GM03348 (cell line): Measurements from ENCODE around the gene SLC7A4.
A peak's percentile ranks its signal among the peaks of the same experiment; 100 is the strongest.
"Not testable (repeated sequence)": the region's sequence is repeated elsewhere in the genome, so short reads cannot be mapped to it uniquely, and the experiment has no call there.

Source experiments
- DNase-seq: peaks from one replicate; pipeline ENCODE4 v3.0.0; 2012; ENCODE audit warnings: low spot score

SLC7A4 gene

DNA sequence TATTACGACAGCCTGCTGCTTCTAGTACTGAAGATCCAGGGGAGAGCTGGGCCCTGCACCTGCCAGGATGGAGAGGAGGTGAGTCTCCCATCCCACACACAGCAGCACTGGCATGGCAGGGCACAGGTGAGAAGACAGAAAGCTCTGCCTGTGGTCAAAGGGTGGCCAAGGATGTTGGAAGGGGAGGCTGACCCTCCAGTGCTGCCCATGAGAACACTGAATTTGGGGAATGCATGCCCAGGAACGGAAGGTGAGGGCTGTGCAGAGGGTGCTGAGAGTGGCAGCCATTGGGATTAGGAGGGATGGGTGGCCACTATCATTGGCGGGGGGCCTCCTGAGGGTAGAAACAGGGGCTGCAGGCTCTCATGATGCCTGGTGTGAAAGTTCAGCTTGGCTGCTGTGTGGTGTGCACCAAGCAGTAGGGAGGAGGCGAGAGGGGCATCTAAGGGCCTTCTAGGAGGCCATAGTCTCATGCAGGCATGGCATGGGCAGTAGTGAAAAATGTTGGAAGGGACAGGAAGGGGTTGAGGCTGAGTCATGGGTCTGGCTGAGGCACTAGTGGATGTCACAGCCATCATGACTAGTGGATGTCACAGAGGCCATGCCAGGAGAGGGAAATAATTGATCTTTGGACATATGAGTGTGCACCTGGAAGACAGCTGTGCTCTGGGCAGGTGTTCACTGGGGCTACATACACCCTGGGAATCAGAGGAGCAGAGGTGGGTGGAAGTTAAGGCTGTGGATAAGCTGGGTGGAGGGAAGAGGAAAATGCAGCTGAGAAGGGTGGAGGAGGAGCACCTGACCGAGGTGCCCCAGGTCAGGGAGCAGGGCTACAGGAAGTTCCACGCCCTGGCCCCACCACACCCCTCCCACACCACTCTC is 10.9 kb upstream of the SLC7A4 start:
- no peak for DNase-seq

DNA sequence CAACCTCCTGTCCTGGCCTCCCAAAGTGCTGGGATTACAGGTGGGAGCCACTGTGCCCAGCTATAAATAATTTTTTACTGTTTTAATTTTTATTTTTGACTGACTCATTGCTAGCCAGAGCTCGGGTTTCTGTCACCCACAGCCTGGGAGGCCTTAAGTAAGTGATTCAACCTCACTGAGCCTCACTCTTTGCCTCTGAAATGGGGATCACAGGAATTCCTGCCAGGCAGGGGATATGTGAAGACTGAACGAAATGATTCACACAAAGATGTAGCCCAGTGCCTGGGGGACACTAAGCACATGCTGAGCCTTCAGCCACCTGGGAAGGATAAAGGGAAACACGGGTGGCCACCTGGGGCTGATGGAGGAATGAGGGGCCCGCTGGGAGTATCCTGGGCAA is 9.6 kb upstream of the SLC7A4 start:
- DNase-seq = no peak

DNA sequence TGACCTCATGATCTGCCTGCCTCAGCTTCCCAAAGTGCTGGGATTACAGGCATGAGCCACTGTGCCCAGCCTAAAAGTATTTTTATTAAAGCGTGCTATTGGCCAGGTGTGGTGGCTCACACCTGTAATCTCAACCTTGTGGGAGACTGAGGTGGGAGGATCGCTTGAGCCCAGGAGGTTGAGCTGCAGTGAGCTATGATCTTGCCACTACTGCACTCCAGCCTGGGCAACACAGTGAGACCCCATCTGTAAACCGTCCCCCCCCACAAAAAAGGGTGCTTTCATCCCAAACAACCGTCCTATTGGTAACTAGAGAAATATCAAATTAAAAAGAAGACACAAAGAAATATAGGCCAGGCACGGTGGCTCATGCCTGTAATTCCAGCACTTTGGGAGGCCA is 6.8 kb upstream of the SLC7A4 start:
- not testable (repeated sequence) for DNase-seq

DNA sequence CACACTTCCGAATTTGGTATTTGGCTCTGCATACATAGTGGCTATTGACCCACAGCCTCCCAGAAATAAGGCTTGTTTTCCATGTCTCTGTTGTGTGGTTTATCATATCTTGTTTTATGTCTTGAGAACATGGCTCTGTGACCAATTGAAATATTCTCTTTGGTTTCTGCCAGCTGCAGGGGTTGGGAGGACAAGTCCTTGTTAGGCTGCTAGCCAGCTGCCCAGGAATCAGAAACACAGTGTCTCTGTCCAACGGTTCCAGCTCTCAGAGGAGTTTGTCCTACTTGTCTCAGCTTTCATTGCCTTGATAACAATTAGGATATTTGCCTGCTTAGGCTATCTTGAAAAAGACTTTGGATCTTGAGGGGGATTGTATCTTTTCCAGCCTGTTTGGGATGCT is 6.0 kb upstream of the SLC7A4 start:
- DNase-seq = no peak

DNA sequence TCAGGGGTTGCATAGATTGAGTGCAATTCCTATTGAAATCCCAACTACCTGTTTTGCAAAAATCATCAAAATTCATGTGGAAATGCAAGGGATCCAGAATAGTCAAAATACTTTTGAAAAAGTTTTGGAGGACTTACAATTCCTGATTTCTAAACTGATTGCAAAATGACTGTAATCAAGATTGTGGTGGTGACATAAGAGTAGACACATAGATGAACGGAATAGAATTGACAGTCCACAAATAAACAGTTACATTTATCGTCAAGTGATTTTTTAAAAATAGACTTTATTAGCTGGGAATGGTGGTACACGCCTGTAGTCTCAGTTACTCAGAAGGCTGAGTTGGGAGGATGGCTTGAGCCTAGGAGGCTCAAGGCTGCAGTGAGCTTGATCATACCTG is 2.6 kb upstream of the SLC7A4 start:
- no peak for DNase-seq

DNA sequence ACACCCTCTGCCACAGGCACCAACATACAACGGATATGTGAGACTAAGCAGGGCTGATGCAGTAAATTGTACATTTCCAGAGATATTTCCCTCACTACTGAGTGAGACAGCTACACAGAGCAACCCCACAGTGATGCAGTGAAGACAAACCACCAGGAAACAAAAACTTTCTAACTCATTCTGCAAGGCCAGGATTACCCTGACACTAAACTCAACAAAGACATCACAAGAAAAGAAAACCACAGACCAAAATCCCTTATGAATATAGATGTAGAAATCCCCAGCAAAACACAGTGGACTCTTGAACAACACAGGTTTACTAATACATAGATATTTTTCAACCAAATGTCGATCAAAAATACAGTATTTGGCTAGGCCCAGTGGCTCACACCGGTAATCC is 1.5 kb upstream of the SLC7A4 start:
- no peak for DNase-seq

DNA sequence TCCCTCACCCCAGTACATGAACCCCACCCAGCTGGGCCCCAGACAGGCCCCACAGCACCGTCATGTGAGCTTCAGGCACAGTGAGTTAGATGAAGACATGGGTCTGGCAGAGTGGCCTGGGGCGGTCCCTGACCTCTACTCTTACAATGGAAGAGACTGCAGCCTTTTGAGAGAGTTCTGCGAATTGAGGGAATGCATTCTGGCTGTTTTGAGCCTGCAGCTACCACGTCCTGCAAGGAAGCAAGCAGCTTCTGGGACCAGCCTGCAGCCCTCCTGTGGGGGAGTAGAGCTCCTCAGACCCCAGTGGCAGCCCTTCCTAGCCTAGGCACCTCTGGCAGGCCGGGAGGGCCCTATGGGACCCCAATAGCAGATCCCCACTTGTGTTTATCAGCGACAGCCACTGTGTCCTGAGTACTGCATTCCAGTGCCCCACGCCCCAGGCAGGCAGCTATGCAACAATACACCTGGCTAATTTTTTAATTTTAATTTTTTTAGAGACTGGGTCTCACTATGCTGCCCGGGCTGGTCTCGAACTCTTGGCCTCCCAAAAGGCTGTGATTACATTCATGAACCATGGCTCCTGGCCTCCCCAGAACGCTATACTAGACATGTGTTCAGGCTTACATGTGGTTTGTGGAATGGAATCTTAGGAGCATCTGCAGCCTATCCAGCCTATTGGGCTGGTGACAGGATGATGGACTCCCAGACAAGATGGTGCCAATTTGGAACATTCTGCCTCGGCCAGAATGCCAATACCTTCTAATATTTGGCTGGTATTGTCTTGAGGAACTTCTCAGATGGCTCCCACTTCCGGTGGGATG is 717 bp upstream of the SLC7A4 start:
- no peak for DNase-seq

DNA sequence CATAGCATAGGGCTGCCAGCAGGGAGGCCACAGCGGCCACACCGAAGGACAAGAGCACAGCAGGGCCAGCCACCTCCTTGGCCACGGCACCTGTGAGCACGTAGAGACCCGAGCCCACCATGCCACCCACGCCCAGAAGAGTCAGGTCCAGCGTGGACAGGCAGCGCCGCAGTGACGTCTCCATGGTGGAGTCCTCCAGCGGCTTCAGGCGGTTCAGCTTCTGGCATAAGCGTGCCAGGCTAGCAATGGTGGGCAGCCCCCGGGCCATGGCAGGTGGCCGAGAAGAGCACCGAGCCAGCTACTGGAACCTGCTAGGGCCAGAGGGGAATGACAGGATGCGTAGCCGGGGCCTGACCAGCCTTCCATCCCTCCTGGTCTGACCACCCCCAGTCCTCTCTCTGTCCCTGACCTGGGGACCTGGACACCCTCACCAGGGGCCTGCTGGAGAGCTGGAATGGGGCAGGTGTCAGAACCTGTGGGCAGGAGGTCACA is 770 bp downstream of the SLC7A4 start:
- DNase-seq = no peak

DNA sequence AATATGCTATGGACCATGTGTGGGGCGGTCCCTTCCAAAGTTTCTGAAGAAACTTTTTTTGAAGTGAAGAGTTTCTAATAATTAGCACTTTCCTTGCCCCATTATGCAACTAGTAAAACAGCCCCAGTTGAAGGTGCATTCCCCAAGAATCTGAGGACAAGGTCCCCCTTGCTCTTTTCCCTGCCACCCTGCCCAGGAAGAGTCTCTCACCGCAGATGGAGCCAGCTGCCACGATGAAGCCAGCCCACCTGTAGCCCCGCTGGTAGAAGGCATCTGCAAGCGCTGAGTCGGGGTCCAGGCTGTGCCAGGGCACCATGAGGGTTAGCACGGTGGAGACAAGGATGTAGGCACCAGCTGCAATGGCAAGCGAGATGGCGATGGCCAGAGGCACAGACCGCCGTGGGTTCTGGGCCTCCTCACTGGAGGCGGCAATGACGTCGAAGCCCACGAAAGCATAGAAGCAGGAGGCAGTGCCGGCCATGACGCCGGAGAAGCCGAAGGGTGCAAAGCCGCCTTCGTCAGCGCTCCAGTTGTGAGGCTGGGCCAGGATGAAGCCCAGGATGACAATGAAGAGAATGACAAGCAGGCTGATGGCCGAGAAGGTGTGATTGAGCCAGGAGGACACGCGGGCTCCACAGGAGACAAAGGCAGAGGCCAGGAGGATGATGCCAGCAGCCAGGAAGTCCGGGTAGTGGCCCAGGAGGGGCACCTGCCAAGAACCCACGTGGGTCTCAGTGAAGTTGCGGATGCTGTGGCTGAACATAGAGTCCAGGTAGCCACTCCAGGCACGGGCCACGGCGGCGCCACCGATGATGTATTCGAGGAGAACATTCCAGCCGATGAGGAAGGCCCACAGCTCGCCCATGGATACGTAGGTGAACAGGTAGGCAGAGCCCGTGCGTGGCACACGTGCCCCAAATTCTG is 1.5 kb downstream of the SLC7A4 start:
- DNase-seq = no peak

DNA sequence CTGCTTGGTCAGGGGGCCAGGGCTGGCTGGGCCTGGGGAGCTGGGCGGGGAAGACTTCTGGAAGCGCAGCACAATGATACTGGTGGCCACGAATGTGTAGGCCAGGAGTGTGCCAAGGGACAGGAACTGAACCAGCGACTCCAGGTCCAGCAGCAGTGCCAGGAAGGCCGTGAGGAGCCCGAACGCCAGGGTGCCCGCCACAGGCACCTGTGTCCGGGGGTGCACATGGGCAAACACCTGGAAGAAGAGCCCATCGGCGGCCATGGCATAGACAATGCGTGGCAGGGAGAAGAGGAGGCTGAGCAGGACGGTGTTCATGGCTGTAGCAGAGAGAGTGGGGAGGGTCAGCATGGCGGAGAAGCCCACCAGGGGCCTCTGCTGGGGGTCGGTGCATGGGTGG is 2.3 kb downstream of the SLC7A4 start:
- no peak for DNase-seq

DNA sequence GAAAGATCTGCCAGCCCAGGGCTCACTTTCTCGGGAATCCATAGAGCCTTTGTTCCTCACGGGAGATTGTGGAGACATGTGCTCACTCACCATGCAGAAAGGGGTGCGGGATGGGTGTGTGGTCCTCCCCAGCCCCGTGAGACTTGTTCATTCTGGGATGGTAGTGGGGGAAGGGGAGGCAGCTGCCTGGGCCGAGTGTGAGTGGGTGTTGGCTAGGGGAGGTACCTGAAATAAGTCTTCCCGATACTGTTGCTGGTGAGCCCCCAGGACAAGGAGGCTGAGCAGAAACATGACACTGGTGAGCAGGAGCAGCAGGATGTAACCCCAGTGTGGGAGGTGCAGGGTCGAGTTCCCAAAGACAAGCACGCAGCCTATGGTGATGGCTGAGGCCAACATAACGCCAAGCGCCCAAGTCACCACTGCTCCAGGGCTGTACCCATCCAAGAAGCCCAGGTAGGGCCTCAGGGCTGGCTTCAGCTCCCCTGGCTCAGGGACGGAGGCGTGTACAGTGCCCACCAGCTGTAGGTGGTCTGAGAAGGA is 2.8 kb downstream of the SLC7A4 start:
- no peak for DNase-seq

DNA sequence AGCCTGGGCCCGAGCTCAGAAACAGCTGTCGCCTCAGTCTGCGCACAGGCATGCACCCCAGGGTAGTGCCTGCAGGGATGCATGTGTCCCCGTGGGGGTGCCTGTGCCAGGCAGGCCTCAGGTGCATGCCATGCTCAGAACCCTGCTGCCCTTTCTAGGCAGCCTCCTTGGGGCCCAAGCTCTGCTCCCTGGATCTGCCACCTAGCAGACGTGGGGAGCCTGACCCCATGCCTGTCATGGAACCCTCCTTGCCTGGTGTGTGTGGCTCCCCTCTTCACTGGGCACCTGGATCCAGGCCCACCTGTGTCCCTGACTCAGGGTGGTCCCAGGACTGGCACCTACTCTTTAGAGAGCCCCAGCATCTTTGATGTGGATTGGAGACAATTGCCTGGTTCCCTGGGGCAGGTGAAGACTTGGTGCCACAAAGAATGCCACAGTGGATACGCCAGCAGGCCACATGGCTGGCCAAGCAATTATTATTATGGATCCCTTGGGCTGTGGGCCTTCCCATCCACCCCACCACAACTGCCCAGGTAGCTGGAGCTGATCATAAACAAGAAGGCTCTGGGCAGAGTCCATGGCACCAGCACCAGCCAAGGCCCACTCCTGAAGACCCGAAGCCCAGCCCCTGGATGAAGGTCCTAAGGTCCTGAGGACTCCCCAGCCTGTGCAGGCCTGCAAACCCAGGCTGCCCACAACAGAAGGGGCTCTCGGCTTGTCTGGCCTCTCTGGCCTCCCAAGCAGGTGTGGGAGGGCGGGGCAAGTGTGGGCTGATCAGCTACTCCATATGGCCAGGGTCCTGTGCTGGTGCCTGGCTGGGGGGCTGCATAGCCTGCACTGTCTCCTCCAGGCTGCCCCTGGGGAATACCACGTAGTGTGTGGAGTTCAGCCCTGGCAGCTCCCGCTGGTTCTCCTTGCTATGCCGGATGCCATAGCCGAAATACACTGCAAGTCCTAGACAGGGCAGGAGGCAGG is 3.8 kb downstream of the SLC7A4 start:
- no peak for DNase-seq

DNA sequence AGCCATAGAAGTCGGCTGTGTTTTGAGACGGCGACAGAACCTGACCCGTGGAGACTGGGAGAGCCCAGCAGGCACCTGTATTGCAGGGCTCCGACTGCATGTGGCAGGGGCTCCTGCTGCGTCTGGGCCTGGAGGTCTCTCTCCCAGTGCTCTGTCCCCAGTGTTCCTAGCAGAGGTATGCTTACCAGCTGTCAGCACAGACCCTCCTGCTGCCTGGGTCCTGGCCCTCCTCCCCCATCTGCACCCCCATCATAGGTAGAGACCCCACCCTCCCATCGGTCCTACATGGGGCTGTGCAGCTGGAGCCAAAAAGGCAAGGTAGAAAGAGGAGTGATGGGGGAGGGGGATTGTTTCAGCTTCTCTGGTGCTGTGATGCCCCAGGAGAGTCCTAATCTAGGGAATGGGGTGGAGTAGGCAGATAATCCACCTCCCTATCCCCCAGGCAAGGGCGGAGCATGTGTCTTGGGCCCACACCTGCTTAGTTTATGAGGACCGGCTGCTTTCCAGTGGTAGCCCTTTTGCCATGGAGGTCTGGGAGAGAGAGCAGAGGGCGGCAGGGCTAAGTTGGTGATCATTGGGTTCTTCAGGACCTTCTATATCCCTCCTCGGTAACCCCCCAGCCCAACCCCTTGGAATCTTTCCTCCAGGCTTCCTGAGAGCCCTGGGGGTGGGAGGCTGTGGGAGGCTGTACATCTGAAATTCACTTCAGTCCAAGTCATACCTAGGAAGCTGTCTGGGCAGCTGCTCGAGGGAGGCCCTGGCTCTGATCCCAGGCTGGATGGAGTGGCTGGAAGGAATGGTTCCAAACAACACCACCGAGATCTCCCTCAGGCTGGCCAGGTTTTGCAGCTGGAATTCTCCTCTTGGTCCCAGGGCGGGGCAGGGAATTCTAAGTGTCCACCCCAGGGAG is 5.3 kb downstream of the SLC7A4 start:
- peak; percentile 79 for DNase-seq

DNA sequence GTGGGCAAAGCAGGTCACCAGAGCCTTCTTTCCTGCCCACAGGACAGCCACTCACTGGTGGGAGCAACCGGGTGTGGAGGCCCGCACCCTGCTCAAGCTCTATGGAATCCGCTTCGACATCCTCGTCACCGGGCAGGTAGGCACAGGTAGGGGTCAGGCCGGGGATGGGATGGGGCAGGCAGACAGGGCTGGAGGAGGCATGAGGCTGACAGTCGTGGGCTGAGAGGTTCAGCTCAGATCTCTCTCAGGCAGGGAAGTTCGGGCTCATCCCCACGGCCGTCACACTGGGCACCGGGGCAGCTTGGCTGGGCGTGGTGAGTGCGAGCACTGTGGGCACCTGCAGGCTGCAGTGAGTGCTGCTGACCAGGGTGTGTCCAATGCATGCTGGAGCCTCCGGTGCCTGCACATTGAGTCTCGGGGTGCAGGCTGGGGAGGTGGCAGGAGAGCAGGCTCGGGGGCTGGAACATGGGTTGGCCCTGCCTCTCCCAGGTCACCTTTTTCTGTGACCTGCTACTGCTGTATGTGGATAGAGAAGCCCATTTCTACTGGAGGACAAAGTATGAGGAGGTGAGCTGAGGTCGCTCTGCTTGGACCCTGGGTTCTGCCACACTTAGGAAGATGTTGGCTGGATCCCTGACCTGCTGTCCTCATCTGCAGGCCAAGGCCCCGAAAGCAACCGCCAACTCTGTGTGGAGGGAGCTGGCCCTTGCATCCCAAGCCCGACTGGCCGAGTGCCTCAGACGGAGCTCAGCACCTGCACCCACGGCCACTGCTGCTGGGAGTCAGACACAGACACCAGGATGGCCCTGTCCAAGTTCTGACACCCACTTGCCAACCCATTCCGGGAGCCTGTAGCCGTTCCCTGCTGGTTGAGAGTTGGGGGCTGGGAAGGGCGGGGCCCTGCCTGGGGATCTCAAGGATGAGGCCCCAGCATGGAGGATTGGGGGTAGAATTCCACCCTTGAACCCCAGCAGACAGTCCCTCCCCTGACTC is 6.3 kb downstream of the SLC7A4 start:
- no peak for DNase-seq

DNA sequence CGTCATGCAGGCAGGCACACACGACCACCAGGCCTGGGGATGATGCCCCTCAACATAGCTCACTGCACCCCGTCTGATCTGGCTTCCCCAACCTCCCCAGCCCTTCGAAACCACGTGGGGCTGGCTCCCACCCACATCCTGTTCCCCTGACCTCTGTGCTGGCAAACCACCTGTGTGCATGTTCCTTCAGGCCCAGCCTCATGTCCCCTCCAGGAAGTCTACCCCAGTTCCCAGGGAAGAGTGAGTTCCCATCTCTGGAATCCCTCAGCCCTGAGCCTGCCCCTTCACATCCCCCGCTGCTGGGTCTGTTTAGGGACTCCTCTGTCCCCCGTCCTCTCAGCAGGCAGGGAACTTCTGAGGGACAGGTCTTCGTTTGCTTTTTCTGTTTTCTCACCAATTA is 7.1 kb downstream of the SLC7A4 start:
- DNase-seq = no peak

DNA sequence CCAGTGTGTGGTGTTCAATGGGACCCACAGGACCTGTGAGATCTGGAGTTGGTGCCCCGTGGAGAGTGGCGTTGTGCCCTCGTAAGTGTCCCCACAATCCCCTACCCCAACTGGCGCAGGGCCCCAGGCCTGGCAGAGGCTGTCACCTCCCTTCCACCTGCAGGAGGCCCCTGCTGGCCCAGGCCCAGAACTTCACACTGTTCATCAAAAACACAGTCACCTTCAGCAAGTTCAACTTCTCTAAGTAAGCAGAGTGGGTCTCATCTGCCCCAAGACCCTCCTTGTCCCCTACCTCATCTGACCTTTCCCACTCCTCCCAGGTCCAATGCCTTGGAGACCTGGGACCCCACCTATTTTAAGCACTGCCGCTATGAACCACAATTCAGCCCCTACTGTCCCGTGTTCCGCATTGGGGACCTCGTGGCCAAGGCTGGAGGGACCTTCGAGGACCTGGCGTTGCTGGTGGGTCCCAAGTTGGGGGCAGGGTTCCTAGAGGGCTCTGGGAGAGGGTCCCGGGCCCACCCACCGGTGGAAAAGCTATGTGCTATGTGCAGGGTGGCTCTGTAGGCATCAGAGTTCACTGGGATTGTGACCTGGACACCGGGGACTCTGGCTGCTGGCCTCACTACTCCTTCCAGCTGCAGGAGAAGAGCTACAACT is 9.3 kb downstream of the SLC7A4 start:
- DNase-seq = no peak

DNA sequence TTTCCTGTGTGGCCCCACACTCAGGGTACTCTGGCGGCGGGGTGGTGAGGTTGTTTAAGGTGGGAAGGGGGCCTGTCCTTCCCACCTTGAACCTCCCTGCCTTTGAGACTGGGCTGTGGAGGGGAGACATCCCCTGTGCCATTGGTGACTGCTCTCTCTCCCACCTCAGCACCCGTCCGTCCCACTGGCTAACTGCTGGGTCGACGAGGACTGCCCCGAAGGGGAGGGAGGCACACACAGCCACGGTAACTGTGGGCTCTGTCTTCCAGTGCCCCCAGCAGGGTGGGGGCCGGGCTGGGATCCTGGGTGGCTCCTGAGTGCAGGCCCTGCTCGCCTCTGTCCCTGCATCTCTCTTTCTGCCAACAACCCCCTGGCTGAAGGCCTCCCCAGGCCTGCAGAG is 9.9 kb downstream of the SLC7A4 start:
- DNase-seq = no peak
